ENCODE results near the gene MAP3K21. TPM values are rescaled to one million over a fixed set of nuclear protein-coding genes. Genes with fewer than 3 reads are reported as not detected.

The MAP3K21 gene
- total RNA-seq, 5 donors from 2014 or later (not counting 1 experiment from before 2014, with no cell fraction given): 1.0 to 2.4 (median 1.7) TPM

- CTCF ChIA-PET: interaction anchor here in 1 of 2 donors (0.6 kb wide), 1 partner anchor 887 kb away, joined by 3 read pairs; no protein-coding TSS in a partner anchor
- no peak overlapping the region for H3K27ac Mint-ChIP-seq
- no peaks in the 10 kb centered on the region for H3K36me3 Mint-ChIP-seq
- Histone ChIP-seq H3K27me3 (replicated peaks in 1 of 2; ENCODE audit: control insufficient read depth in 2 of 2, extremely low read depth in 1 of 2, insufficient read depth in 2 of 2, low read length in 1 of 2) (peaks cover 3 to 10% of the 10 kb centered on the region in 2 experiments), H3K27ac (ENCODE audit: low read length) (no peak overlapping the region), H3K36me3 (ENCODE audit: control insufficient read depth in 2 of 2, extremely low read depth in 1 of 2, insufficient read depth in 1 of 2, low read length in 1 of 2) (no peaks in the 10 kb centered on the region), H3K9me3 (no peaks in the 10 kb centered on the region), H3K4me1 (ENCODE audit: control insufficient read depth in 1 of 2, extremely low read depth in 1 of 2, insufficient read depth in 2 of 2, low read length in 2 of 2) (peaks cover 2 to 10% of the 10 kb centered on the region in 2 experiments), H3K4me3 (ENCODE audit: control insufficient read depth in 1 of 2, extremely low read depth in 1 of 2, low read length in 1 of 2) (no peak overlapping the region)
- H3K4me3 Mint-ChIP-seq: no peak overlapping the region
- no peaks in the 10 kb centered on the region for H3K9me3 Mint-ChIP-seq
- peaks cover 12 to 15% (median 12%) of the 10 kb centered on the region in 3 donors for H3K4me1 Mint-ChIP-seq
- POLR2A ChIA-PET: no interaction called here
- ATAC-seq (replicated peaks in 1 of 4) (no peak), DNase-seq (no peak)
- peaks cover 9 to 17% of the 10 kb centered on the region in 2 donors for H3K27me3 Mint-ChIP-seq
- WGBS (ENCODE audit: insufficient coverage): 88% methylated on average over 7 of the region's 8 CpGs
These were observed 4.4 kb downstream of the MAP3K21 start for GRCh38 chr1:233331676-233332519.

DNA sequence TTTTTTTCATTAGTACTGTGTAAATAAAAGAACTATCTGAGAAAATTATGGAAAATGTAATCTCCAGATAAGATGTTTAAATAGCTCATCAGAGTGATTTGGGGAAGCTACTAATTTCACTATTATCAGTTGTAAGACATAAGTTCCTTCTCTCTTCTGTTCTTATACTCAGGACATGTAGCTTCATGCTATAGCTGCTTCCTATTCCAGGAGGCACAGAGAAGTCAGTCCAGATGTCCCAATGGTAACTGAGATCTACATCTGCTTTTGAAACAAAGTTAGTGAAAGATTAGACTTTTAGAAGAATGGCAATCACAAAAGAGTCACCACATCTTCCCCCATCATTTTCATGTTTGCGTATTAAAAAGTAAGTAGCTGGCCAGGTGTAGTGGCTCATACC is 5.6 kb downstream of the MAP3K21 start:
- no peak overlapping the region for H3K4me3 Mint-ChIP-seq
- Histone ChIP-seq H3K9me3 (no peaks in the 10 kb centered on the region), H3K36me3 (ENCODE audit: control insufficient read depth in 2 of 2, extremely low read depth in 1 of 2, insufficient read depth in 1 of 2, low read length in 1 of 2) (no peaks in the 10 kb centered on the region), H3K27ac (ENCODE audit: low read length) (no peak overlapping the region), H3K27me3 (replicated peaks in 1 of 2; ENCODE audit: control insufficient read depth in 2 of 2, extremely low read depth in 1 of 2, insufficient read depth in 2 of 2, low read length in 1 of 2) (peaks cover 3 to 10% of the 10 kb centered on the region in 2 experiments), H3K4me3 (ENCODE audit: control insufficient read depth in 1 of 2, extremely low read depth in 1 of 2, low read length in 1 of 2) (no peak overlapping the region), H3K4me1 (ENCODE audit: control insufficient read depth in 1 of 2, extremely low read depth in 1 of 2, insufficient read depth in 2 of 2, low read length in 2 of 2) (peaks cover 2 to 8% of the 10 kb centered on the region in 2 experiments)
- H3K36me3 Mint-ChIP-seq: no peaks in the 10 kb centered on the region
- ChIA-PET CTCF (no interaction called here), POLR2A (interaction anchor here in 1 of 2 donors (0.6 kb wide), 1 partner anchor 18 kb away, joined by 4 read pairs; no protein-coding TSS in a partner anchor)
- no peak overlapping the region for H3K27ac Mint-ChIP-seq
- H3K9me3 Mint-ChIP-seq: no peaks in the 10 kb centered on the region
- peaks cover 16 to 19% of the 10 kb centered on the region in 2 donors for H3K27me3 Mint-ChIP-seq
- peaks cover 9 to 13% (median 12%) of the 10 kb centered on the region in 3 donors for H3K4me1 Mint-ChIP-seq
- DNase-seq (no peak), ATAC-seq (replicated peaks in 1 of 4) (no peak)
- WGBS (ENCODE audit: insufficient coverage): no CpG with 5 or more reads among the region's 1 CpG

GRCh38 chr1:233334092-233334491 is 6.6 kb downstream of the MAP3K21 start:
- H3K27me3 Mint-ChIP-seq: peaks cover 24 to 27% of the 10 kb centered on the region in 2 donors
- CTCF ChIA-PET: interaction anchor here in 1 of 2 donors (0.7 kb wide), 1 partner anchor 30 kb away, joined by 3 read pairs; no protein-coding TSS in a partner anchor
- H3K36me3 ChIP-seq (ENCODE audit: control insufficient read depth in 2 of 2, extremely low read depth in 1 of 2, insufficient read depth in 1 of 2, low read length in 1 of 2): no peaks in the 10 kb centered on the region
- H3K9me3 ChIP-seq: no peaks in the 10 kb centered on the region
- H3K4me1 Mint-ChIP-seq: peaks cover 6 to 8% (median 7%) of the 10 kb centered on the region in 3 donors
- WGBS (ENCODE audit: insufficient coverage): 87% methylated on average over 6 of the region's 7 CpGs
- H3K4me3 ChIP-seq (ENCODE audit: control insufficient read depth in 1 of 2, extremely low read depth in 1 of 2, low read length in 1 of 2): no peak overlapping the region
- POLR2A ChIA-PET: no interaction called here
- H3K9me3 Mint-ChIP-seq: no peaks in the 10 kb centered on the region
- no peaks in the 10 kb centered on the region for H3K36me3 Mint-ChIP-seq
- DNase-seq (no peak), ATAC-seq (replicated peaks in 1 of 4) (no peak)
- H3K27ac Mint-ChIP-seq: no peak overlapping the region
- H3K4me3 Mint-ChIP-seq: no peak overlapping the region
- peaks cover 0 to 2% of the 10 kb centered on the region in 2 experiments for H3K4me1 ChIP-seq (ENCODE audit: control insufficient read depth in 1 of 2, extremely low read depth in 1 of 2, insufficient read depth in 2 of 2, low read length in 2 of 2)
- peaks cover 3 to 9% of the 10 kb centered on the region in 2 experiments for H3K27me3 ChIP-seq (replicated peaks in 1 of 2; ENCODE audit: control insufficient read depth in 2 of 2, extremely low read depth in 1 of 2, insufficient read depth in 2 of 2, low read length in 1 of 2)
- H3K27ac ChIP-seq (ENCODE audit: low read length): no peak overlapping the region

DNA sequence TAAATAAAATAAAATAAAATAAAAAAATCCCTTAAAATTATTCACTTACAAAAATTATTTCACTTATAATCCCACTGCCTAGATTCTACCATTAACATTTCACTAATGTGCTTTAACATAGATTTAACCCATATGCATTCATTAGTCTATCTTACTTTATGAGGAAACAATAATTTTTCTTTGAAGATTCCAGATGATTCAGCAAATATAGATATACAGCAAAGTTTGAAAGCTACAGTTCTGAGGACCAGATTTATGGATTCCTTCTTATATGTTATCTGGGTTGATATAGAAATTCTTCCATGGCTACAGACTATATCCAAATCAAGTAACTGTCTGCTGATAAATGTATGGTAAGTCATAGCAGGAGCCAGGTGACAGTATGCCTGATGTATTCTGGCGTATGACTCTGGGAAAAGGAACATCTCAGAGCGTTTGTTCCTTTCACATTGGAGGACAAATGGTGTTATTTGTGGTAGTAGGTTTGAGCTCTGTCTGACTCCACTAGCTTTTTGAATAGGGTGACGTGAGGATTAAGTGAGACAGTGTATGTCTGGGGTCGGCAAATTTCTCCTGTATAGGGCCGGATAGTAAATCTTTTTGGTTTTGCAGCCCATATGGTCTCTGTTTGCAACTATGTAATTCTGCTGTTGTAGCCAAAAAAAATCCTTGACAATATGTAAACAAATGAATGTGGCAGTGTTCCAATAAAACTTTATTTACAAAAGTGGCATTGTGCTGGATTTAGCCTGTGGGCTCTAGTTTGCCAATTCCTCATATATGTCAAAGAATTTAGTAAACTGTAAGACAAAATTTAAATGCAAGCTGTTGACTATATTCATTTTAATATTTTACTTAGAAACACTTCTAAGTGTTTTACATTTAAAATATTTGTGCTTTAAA is 9.3 kb downstream of the MAP3K21 start:
- H3K27me3 ChIP-seq (replicated peaks in 1 of 2; ENCODE audit: control insufficient read depth in 2 of 2, extremely low read depth in 1 of 2, insufficient read depth in 2 of 2, low read length in 1 of 2): peaks cover 3 to 8% of the 10 kb centered on the region in 2 experiments
- 87% methylated on average over 5 of the region's 5 CpGs for WGBS (ENCODE audit: insufficient coverage)
- POLR2A ChIA-PET: no interaction called here
- no peaks in the 10 kb centered on the region for H3K36me3 ChIP-seq (ENCODE audit: control insufficient read depth in 2 of 2, extremely low read depth in 1 of 2, insufficient read depth in 1 of 2, low read length in 1 of 2)
- DNase-seq (no peak), ATAC-seq (replicated peaks in 1 of 4) (no peak)
- H3K4me1 ChIP-seq (ENCODE audit: control insufficient read depth in 1 of 2, extremely low read depth in 1 of 2, insufficient read depth in 2 of 2, low read length in 2 of 2): no peaks in the 10 kb centered on the region
- Mint-ChIP-seq H3K9me3 (no peaks in the 10 kb centered on the region), H3K36me3 (no peaks in the 10 kb centered on the region), H3K4me1 (no peaks in the 10 kb centered on the region), H3K4me3 (no peak overlapping the region), H3K27me3 (peaks cover 41 to 45% of the 10 kb centered on the region in 2 donors), H3K27ac (no peak overlapping the region)
- CTCF ChIA-PET: no interaction called here
- no peak overlapping the region for H3K27ac ChIP-seq (ENCODE audit: low read length)
- no peak overlapping the region for H3K4me3 ChIP-seq (ENCODE audit: control insufficient read depth in 1 of 2, extremely low read depth in 1 of 2, low read length in 1 of 2)
- no peaks in the 10 kb centered on the region for H3K9me3 ChIP-seq

GRCh38 chr1:233337505-233337904 is 10.0 kb downstream of the MAP3K21 start:
- Histone ChIP-seq H3K4me1 (ENCODE audit: control insufficient read depth in 1 of 2, extremely low read depth in 1 of 2, insufficient read depth in 2 of 2, low read length in 2 of 2) (no peaks in the 10 kb centered on the region), H3K27ac (ENCODE audit: low read length) (no peak overlapping the region), H3K9me3 (no peaks in the 10 kb centered on the region), H3K27me3 (replicated peaks in 1 of 2; ENCODE audit: control insufficient read depth in 2 of 2, extremely low read depth in 1 of 2, insufficient read depth in 2 of 2, low read length in 1 of 2) (peaks cover 3% of the 10 kb centered on the region in 2 experiments), H3K4me3 (ENCODE audit: control insufficient read depth in 1 of 2, extremely low read depth in 1 of 2, low read length in 1 of 2) (no peak overlapping the region), H3K36me3 (ENCODE audit: control insufficient read depth in 2 of 2, extremely low read depth in 1 of 2, insufficient read depth in 1 of 2, low read length in 1 of 2) (no peaks in the 10 kb centered on the region)
- DNase-seq: no peak
- POLR2A ChIA-PET: no interaction called here
- CTCF ChIA-PET: no interaction called here
- Mint-ChIP-seq H3K27me3 (peaks cover 43 to 44% of the 10 kb centered on the region in 2 donors), H3K4me1 (no peaks in the 10 kb centered on the region), H3K27ac (no peak overlapping the region), H3K9me3 (no peaks in the 10 kb centered on the region), H3K36me3 (no peaks in the 10 kb centered on the region), H3K4me3 (no peak overlapping the region)
- no peak for ATAC-seq (replicated peaks in 1 of 4)
- no CpG with 5 or more reads among the region's 3 CpGs for WGBS (ENCODE audit: insufficient coverage)

- H3K36me3 Mint-ChIP-seq: no peaks in the 10 kb centered on the region
- Histone ChIP-seq H3K9me3 (no peaks in the 10 kb centered on the region), H3K27ac (ENCODE audit: low read length) (no peak overlapping the region), H3K36me3 (ENCODE audit: control insufficient read depth in 2 of 2, extremely low read depth in 1 of 2, insufficient read depth in 1 of 2, low read length in 1 of 2) (no peaks in the 10 kb centered on the region), H3K27me3 (replicated peaks in 1 of 2; ENCODE audit: control insufficient read depth in 2 of 2, extremely low read depth in 1 of 2, insufficient read depth in 2 of 2, low read length in 1 of 2) (peaks cover 3% of the 10 kb centered on the region in 2 experiments), H3K4me1 (ENCODE audit: control insufficient read depth in 1 of 2, extremely low read depth in 1 of 2, insufficient read depth in 2 of 2, low read length in 2 of 2) (no peaks in the 10 kb centered on the region), H3K4me3 (ENCODE audit: control insufficient read depth in 1 of 2, extremely low read depth in 1 of 2, low read length in 1 of 2) (no peak overlapping the region)
- H3K27ac Mint-ChIP-seq: no peak overlapping the region
- ATAC-seq (replicated peaks in 1 of 4) (no peak), DNase-seq (no peak)
- no peak overlapping the region for H3K4me3 Mint-ChIP-seq
- no peaks in the 10 kb centered on the region for H3K4me1 Mint-ChIP-seq
- POLR2A ChIA-PET: no interaction called here
- CTCF ChIA-PET: no interaction called here
- no peaks in the 10 kb centered on the region for H3K9me3 Mint-ChIP-seq
- no CpG with 5 or more reads among the region's 2 CpGs for WGBS (ENCODE audit: insufficient coverage)
- H3K27me3 Mint-ChIP-seq: peaks cover 44 to 46% of the 10 kb centered on the region in 2 donors
These were observed 10.6 kb downstream of the MAP3K21 start for GRCh38 chr1:233338102-233338501.
